MM.1S (cell line): Measurements from ENCODE around the gene MAD1L1.

Experiments
- DNase-seq: peaks from one replicate; pipeline ENCODE4 v3.0.0-alpha.2; 2015
- H2AFZ ChIP-seq: fragments of 300-600 bp; sonication (generic); 2 replicates; pipeline ENCODE4 v1.6.0; 2016; ENCODE audit warnings: antibody characterized with exemption, low read length
- H3F3A ChIP-seq: fragments of 300-600 bp; sonication (generic); 2 replicates; pipeline ENCODE4 v1.6.1; 2016; ENCODE audit warnings: mild to moderate bottlenecking, antibody characterized with exemption, low read length, moderate library complexity, mixed read lengths; ENCODE audit not compliant: insufficient read depth
- H3K27ac ChIP-seq: fragments of 300-600 bp; sonication (generic); 2 replicates; pipeline ENCODE4 v1.5.1; 2016; ENCODE audit warnings: mild to moderate bottlenecking, low read length
- H3K27me3 ChIP-seq: fragments of 300-600 bp; sonication (generic); replicated peaks from 2 replicates; pipeline ENCODE4 v1.6.0; 2016; ENCODE audit warnings: low read length; ENCODE audit not compliant: insufficient read depth
- H3K36me3 ChIP-seq: fragments of 300-600 bp; sonication (generic); replicated peaks from 2 replicates; pipeline ENCODE4 v1.6.1; 2016; ENCODE audit warnings: mild to moderate bottlenecking, low read length, mixed read lengths; ENCODE audit not compliant: insufficient read depth
- H3K4me1 ChIP-seq: fragments of 300-600 bp; sonication (generic); 2 replicates; pipeline ENCODE4 v1.6.1; 2016; ENCODE audit warnings: low read length, mixed read lengths
- H3K4me2 ChIP-seq: fragments of 300-600 bp; sonication (generic); 2 replicates; pipeline ENCODE4 v1.6.0; 2016; ENCODE audit warnings: low read depth, low read length
- H3K4me3 ChIP-seq: fragments of 300-600 bp; sonication (generic); 2 replicates; pipeline ENCODE4 v1.5.1; 2016; ENCODE audit warnings: low read length, mixed read lengths
- H3K79me2 ChIP-seq: fragments of 300-600 bp; sonication (generic); 2 replicates; pipeline ENCODE4 v1.6.1; 2016; ENCODE audit warnings: mixed run types, low read length, mixed read lengths
- H3K9ac ChIP-seq: fragments of 300-600 bp; sonication (generic); 2 replicates; pipeline ENCODE4 v1.6.1; 2016; ENCODE audit warnings: low read length, mixed read lengths
- H3K9me2 ChIP-seq: fragments of 300-600 bp; sonication (generic); replicated peaks from 2 replicates; pipeline ENCODE4 v1.6.1; 2016; ENCODE audit warnings: mild to moderate bottlenecking, low read length, mixed read lengths; ENCODE audit not compliant: insufficient read depth
- H3K9me3 ChIP-seq: fragments of 300-600 bp; sonication (generic); replicated peaks from 2 replicates; pipeline ENCODE4 v1.6.1; 2016; ENCODE audit warnings: mild to moderate bottlenecking, low read length, mixed read lengths; ENCODE audit not compliant: insufficient read depth
- H4K20me1 ChIP-seq: fragments of 300-600 bp; sonication (generic); 2 replicates; pipeline ENCODE4 v1.6.1; 2016; ENCODE audit warnings: mild to moderate bottlenecking, low read length, moderate library complexity, mixed read lengths; ENCODE audit not compliant: insufficient read depth
- CTCF ChIP-seq: fragments of 300-600 bp; sonication (generic); IDR thresholded peaks from 2 replicates; pipeline ENCODE4 v1.5.1; 2016; ENCODE audit warnings: antibody characterized with exemption, low read length, mixed read lengths
- EZH2 ChIP-seq: fragments of 300-600 bp; sonication (generic); optimal IDR thresholded peaks from 2 replicates; pipeline ENCODE3; 2017; ENCODE audit warnings: low read depth, mild to moderate bottlenecking, antibody characterized with exemption, low read length, mixed read lengths
- EZH2phosphoT487 ChIP-seq: fragments of 300-600 bp; sonication (generic); IDR thresholded peaks from 2 replicates; pipeline ENCODE4 v1.6.1; 2018; ENCODE audit warnings: antibody characterized with exemption, low read length

The MAD1L1 gene

GRCh38 chr7:1794888-1795542 is 437.7 kb downstream of the MAD1L1 start:
- TF ChIP-seq EZH2 (no peak), CTCF (peak; percentile 16; the same call in 1 of the 2 replicates)
- no peak for DNase-seq

DNA sequence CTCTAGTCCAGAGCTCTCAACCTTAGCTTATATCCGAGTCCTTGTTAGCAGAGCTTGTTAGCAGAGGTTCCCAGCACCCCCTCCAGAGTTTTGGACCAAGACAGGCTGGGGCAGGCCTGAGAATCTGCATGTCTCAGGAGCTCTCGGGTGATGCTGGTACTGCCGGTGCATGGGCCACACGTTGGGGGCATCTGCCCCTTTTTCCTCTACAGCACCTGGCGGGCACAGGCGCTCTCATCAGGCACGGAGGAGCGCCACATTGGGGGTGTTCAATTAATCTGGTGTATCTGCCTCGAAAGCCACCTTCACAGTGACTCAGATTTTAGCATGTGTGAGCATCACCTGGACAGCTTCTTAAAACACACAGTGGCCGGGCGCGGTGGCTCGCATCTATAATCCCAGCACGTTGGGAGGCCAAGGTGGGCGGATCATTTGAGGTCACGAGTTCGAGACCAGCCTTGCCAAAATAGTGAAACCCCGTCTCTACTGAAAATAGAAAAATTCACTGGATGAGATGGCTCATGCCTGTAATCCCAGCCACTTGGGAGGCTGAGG is 445.0 kb downstream of the MAD1L1 start:
- H3K9me2 ChIP-seq = no peaks in the 10 kb centered on the region
- H4K20me1 ChIP-seq = no peaks in the 10 kb centered on the region
- H3K4me2 ChIP-seq = no peak overlapping the region
- H3K27me3 ChIP-seq = peaks cover 31% of the 10 kb centered on the region
- H3K79me2 ChIP-seq = no peaks in the 10 kb centered on the region
- H3K36me3 ChIP-seq = no peaks in the 10 kb centered on the region
- H3K4me3 ChIP-seq = no peak overlapping the region
- no peaks in the 10 kb centered on the region for H3F3A ChIP-seq
- no peak for DNase-seq
- H3K9ac ChIP-seq = no peak overlapping the region
- H3K9me3 ChIP-seq = no peaks in the 10 kb centered on the region
- H3K27ac ChIP-seq = no peak overlapping the region
- no peak for TF ChIP-seq EZH2phosphoT487
- TF ChIP-seq CTCF = no peak
- no peak for TF ChIP-seq EZH2
- no peak overlapping the region for H2AFZ ChIP-seq
- H3K4me1 ChIP-seq = no peaks in the 10 kb centered on the region

More at GRCh38 chr7:1794888-1795542, 437.7 kb downstream of the MAD1L1 start:
- no peak overlapping the region for H3K4me3 ChIP-seq
- H3K79me2 ChIP-seq = no peaks in the 10 kb centered on the region
- no peaks in the 10 kb centered on the region for H3F3A ChIP-seq
- no peak overlapping the region for H3K9ac ChIP-seq
- no peak overlapping the region for H3K27ac ChIP-seq
- no peak overlapping the region for H3K4me2 ChIP-seq
- H3K27me3 ChIP-seq = peaks cover 13% of the 10 kb centered on the region
- H2AFZ ChIP-seq = no peak overlapping the region
- H3K9me3 ChIP-seq = no peaks in the 10 kb centered on the region
- no peaks in the 10 kb centered on the region for H4K20me1 ChIP-seq
- H3K4me1 ChIP-seq = no peaks in the 10 kb centered on the region
- H3K9me2 ChIP-seq = no peaks in the 10 kb centered on the region
- no peaks in the 10 kb centered on the region for H3K36me3 ChIP-seq

- Histone ChIP-seq H3K27me3 (peaks cover 36% of the 10 kb centered on the region), H3K4me1 (no peaks in the 10 kb centered on the region), H2AFZ (no peak overlapping the region), H3K36me3 (no peaks in the 10 kb centered on the region), H3K79me2 (no peaks in the 10 kb centered on the region), H3K4me3 (no peak overlapping the region), H3K9me3 (no peaks in the 10 kb centered on the region), H3K4me2 (no peak overlapping the region), H3K27ac (no peak overlapping the region), H3K9ac (no peak overlapping the region), H4K20me1 (no peaks in the 10 kb centered on the region), H3K9me2 (no peaks in the 10 kb centered on the region), H3F3A (no peaks in the 10 kb centered on the region)
- TF ChIP-seq EZH2phosphoT487 = no peak
- TF ChIP-seq CTCF = no peak
- TF ChIP-seq EZH2 = no peak
- no peak for DNase-seq
These were observed 445.5 kb downstream of the MAD1L1 start for GRCh38 chr7:1787241-1787640.
